ENCODE results near the gene SLC7A4. TPM values are rescaled to one million over a fixed set of nuclear protein-coding genes. Genes with fewer than 3 reads are reported as not detected.

Gene SLC7A4
- total and polyA plus RNA-seq, 2 donors (not counting 1 experiment from before 2014, with no cell fraction given), result not detected

- Histone ChIP-seq H3K9ac (ENCODE audit: low read length) (no peak overlapping the region), H3K9me3 (ENCODE audit: control extremely low read depth in 1 of 3, control insufficient read depth in 2 of 3, insufficient read depth in 1 of 3, low read length in 2 of 3) (no peaks in the 10 kb centered on the region), H4K20me1 (ENCODE audit: control insufficient read depth, insufficient read depth, low read length, poor library complexity, severe bottlenecking) (no peaks in the 10 kb centered on the region), H3K4me1 (ENCODE audit: control insufficient read depth in 2 of 2, insufficient read depth in 2 of 2, low read length in 2 of 2) (no peaks in the 10 kb centered on the region), H2AFZ (ENCODE audit: insufficient read depth, low read depth, low read length, poor library complexity, severe bottlenecking) (no peak overlapping the region), H3K4me3 (ENCODE audit: control extremely low read depth in 1 of 5, extremely low read depth in 1 of 5, insufficient read depth in 1 of 5, low read depth in 2 of 5, low read length in 4 of 5) (no peak overlapping the region), H3K79me2 (ENCODE audit: control insufficient read depth, insufficient read depth, low read length) (no peaks in the 10 kb centered on the region), H3K4me2 (replicated peaks; ENCODE audit: low read depth, low read length, poor library complexity, severe bottlenecking) (no peak overlapping the region), H3K27me3 (replicated peaks in 1 of 4; ENCODE audit: control extremely low read depth in 1 of 4, control insufficient read depth in 3 of 4, insufficient read depth in 4 of 4, low read length in 3 of 4) (no peaks in the 10 kb centered on the region), H3K27ac (ENCODE audit: low read length in 2 of 2) (no peak overlapping the region), H3K36me3 (replicated peaks in 1 of 2; ENCODE audit: control extremely low read depth in 1 of 2, control insufficient read depth in 1 of 2, extremely low read depth in 1 of 2, insufficient read depth in 2 of 2, low read length in 1 of 2) (peaks cover 0 to 22% of the 10 kb centered on the region in 2 experiments)
- Mint-ChIP-seq H3K4me3 (no peak overlapping the region), H3K27ac (no peak overlapping the region), H3K27me3 (no peaks in the 10 kb centered on the region), H3K9me3 (ENCODE audit: insufficient read depth) (no peaks in the 10 kb centered on the region), H3K4me1 (no peaks in the 10 kb centered on the region)
- ChIA-PET CTCF (no interaction called here), POLR2A (no interaction called here)
- 91% methylated on average over 20 of the region's 21 CpGs for WGBS (ENCODE audit: insufficient coverage)
- TF ChIP-seq EZH2 (IDR thresholded peaks at IDR 0.05; ENCODE audit: borderline replicate concordance, insufficient read depth, low read depth, low read length, poor library complexity, severe bottlenecking), result no peak
- no peak for TF ChIP-seq CTCF (IDR thresholded peaks at IDR 0.05)
- intact Hi-C loops (cut with micrococcal nuclease), result no loop called here
- ATAC-seq (ENCODE audit: low read depth) (no peak), DNase-seq (no peak)
Measured at GRCh38 chr22:20992456-20993303, 39.7 kb downstream of the SLC7A4 start.

GRCh38 chr22:20992056-20992442 lies 40.3 kb downstream of the SLC7A4 start:
- Histone ChIP-seq H3K27ac (ENCODE audit: low read length in 2 of 2) (no peak overlapping the region), H3K27me3 (replicated peaks in 1 of 4; ENCODE audit: control extremely low read depth in 1 of 4, control insufficient read depth in 3 of 4, insufficient read depth in 4 of 4, low read length in 3 of 4) (no peaks in the 10 kb centered on the region), H4K20me1 (ENCODE audit: control insufficient read depth, insufficient read depth, low read length, poor library complexity, severe bottlenecking) (no peaks in the 10 kb centered on the region), H3K4me1 (ENCODE audit: control insufficient read depth in 2 of 2, insufficient read depth in 2 of 2, low read length in 2 of 2) (no peaks in the 10 kb centered on the region), H3K9me3 (ENCODE audit: control extremely low read depth in 1 of 3, control insufficient read depth in 2 of 3, insufficient read depth in 1 of 3, low read length in 2 of 3) (no peaks in the 10 kb centered on the region), H3K36me3 (replicated peaks in 1 of 2; ENCODE audit: control extremely low read depth in 1 of 2, control insufficient read depth in 1 of 2, extremely low read depth in 1 of 2, insufficient read depth in 2 of 2, low read length in 1 of 2) (peaks cover 0 to 23% of the 10 kb centered on the region in 2 experiments), H3K4me2 (replicated peaks; ENCODE audit: low read depth, low read length, poor library complexity, severe bottlenecking) (no peak overlapping the region), H3K9ac (ENCODE audit: low read length) (no peak overlapping the region), H3K4me3 (ENCODE audit: control extremely low read depth in 1 of 5, extremely low read depth in 1 of 5, insufficient read depth in 1 of 5, low read depth in 2 of 5, low read length in 4 of 5) (no peak overlapping the region), H2AFZ (ENCODE audit: insufficient read depth, low read depth, low read length, poor library complexity, severe bottlenecking) (no peak overlapping the region), H3K79me2 (ENCODE audit: control insufficient read depth, insufficient read depth, low read length) (no peaks in the 10 kb centered on the region)
- no peak for TF ChIP-seq CTCF (IDR thresholded peaks at IDR 0.05)
- TF ChIP-seq EZH2 (IDR thresholded peaks at IDR 0.05; ENCODE audit: borderline replicate concordance, insufficient read depth, low read depth, low read length, poor library complexity, severe bottlenecking), result no peak
- ChIA-PET POLR2A (no interaction called here), CTCF (no interaction called here)
- intact Hi-C loops (cut with micrococcal nuclease), result no loop called here
- WGBS (ENCODE audit: insufficient coverage), result 90% methylated on average over 7 of the region's 7 CpGs
- no peaks in the 10 kb centered on the region for H3K27me3 Mint-ChIP-seq
- no peaks in the 10 kb centered on the region for H3K9me3 Mint-ChIP-seq (ENCODE audit: insufficient read depth)
- ATAC-seq (ENCODE audit: low read depth) (no peak), DNase-seq (no peak)
- H3K4me3 Mint-ChIP-seq, result no peak overlapping the region
- no peaks in the 10 kb centered on the region for H3K4me1 Mint-ChIP-seq
- H3K27ac Mint-ChIP-seq, result no peak overlapping the region

All from B cell (primary cell).